ENCODE data around the gene PRDM10. TPM values are rescaled to one million over a fixed set of nuclear protein-coding genes. Genes with fewer than 3 reads are reported as not detected.

Gene PRDM10
- total and polyA plus RNA-seq, 10 of the 15 experiments (the other 5 are each of a cell fraction or from before 2014, with no cell fraction given) = 0.93 to 6.2 (median 4.1) TPM

GRCh38 chr11:129922674-129923073 lies 80.0 kb downstream of the PRDM10 start:
- SMC1A ChIA-PET (ENCODE audit: uncharacterized antibody, unreplicated experiment) = interaction anchor here (0.6 to 5.5 kb wide), 13 partner anchors 7 to 280 kb away, joined by 3 to 130 read pairs (median 4); no protein-coding TSS in a partner anchor
- H3K27ac ChIP-seq (ENCODE audit: control insufficient read depth, insufficient read depth) = no peak overlapping the region
- no peak overlapping the region for H3K9ac ChIP-seq (ENCODE audit: control insufficient read depth, insufficient read depth, low read length)
- BruUV-seq (replicated peaks) = no TSS peak
- H2AFZ ChIP-seq (ENCODE audit: control insufficient read depth, low read depth, low read length) = no peak overlapping the region
- no peak overlapping the region for H3K4me3 ChIP-seq
- H3K4me2 ChIP-seq (ENCODE audit: control insufficient read depth, insufficient read depth) = no peak overlapping the region
- H3K27me3 ChIP-seq (replicated peaks in 1 of 2; ENCODE audit: control insufficient read depth in 2 of 2, insufficient read depth in 2 of 2, low read length in 1 of 2) = no peaks in the 10 kb centered on the region
- CTCF ChIA-PET = interaction anchor here (0.7 to 14.3 kb wide), 17 partner anchors 10 to 1265 kb away, joined by 3 to 400 read pairs (median 3); no protein-coding TSS in a partner anchor
- in situ Hi-C loops (cut with MboI) (loop anchor here (5.0 kb wide), 1 partner anchor 210 kb away; no protein-coding TSS in a partner anchor), intact Hi-C loops (cut with micrococcal nuclease; ENCODE audit: unreplicated experiment) (loop anchor here (1.0 to 5.0 kb wide), 3 partner anchors 80 to 210 kb away; partner anchors contain the start of genes APLP2 and PRDM10)
- no peak for DNase-seq (ENCODE audit: low read depth, low spot score)
- no peak for ATAC-seq
- no peaks in the 10 kb centered on the region for H3K9me3 ChIP-seq (replicated peaks; ENCODE audit: control insufficient read depth, insufficient read depth, low read length)
- no peak for FAIRE-seq
- no peaks in the 10 kb centered on the region for H3K4me1 ChIP-seq (ENCODE audit: control insufficient read depth, insufficient read depth, low read length)
- H3K79me2 ChIP-seq (ENCODE audit: control insufficient read depth, insufficient read depth, low read length) = no peaks in the 10 kb centered on the region
- POLR2A ChIA-PET = interaction anchor here (1.0 kb wide), 1 partner anchor 80 kb away, joined by 4 read pairs; the partner anchor contains the start of gene PRDM10
- 88% methylated on average over 5 of the region's 5 CpGs for WGBS (ENCODE audit: insufficient coverage, insufficient replicate concordance, low lambda C conversion rate, missing lambda C conversion rate)
- no peaks in the 10 kb centered on the region for H4K20me1 ChIP-seq (ENCODE audit: control insufficient read depth, insufficient read depth)
- RAD21 ChIA-PET (ENCODE audit: unreplicated experiment) = interaction anchor here (0.7 to 10.8 kb wide), 8 partner anchors 54 to 214 kb away, joined by 3 to 209 read pairs (median 4); no protein-coding TSS in a partner anchor
- H3K36me3 ChIP-seq (ENCODE audit: control insufficient read depth in 2 of 2, insufficient read depth in 2 of 2, low read length in 1 of 2) = peaks cover 0 to 5% of the 10 kb centered on the region in 2 experiments; a peak in 2 of 4 replicates
- TF ChIP-seq BCL11A (IDR thresholded peaks at IDR 0.05; ENCODE audit: low read depth, low read length) (no peak), CUX1 (IDR thresholded peaks at IDR 0.05; ENCODE audit: insufficient replicate concordance, low read depth, low read length) (no peak), RELB (IDR thresholded peaks at IDR 0.05; ENCODE audit: low read depth) (no peak), ZBTB4 (CRISPR knock-in tag; IDR thresholded peaks at IDR 0.05) (no peak), FOS (IDR thresholded peaks at IDR 0.05; ENCODE audit: borderline replicate concordance, extremely low read depth, insufficient read length) (no peak), BMI1 (IDR thresholded peaks at IDR 0.05; ENCODE audit: borderline replicate concordance) (no peak), ELK1 (IDR thresholded peaks at IDR 0.05; ENCODE audit: low read depth, low read length) (no peak), MEF2A (IDR thresholded peaks at IDR 0.05; ENCODE audit: insufficient read depth, low read depth, low read length) (no peak), CHD2 (IDR thresholded peaks at IDR 0.05; ENCODE audit: borderline replicate concordance, low read depth, low read length) (no peak), RCOR1 (conservative IDR thresholded peaks at IDR 0.05; ENCODE audit: low read depth, low read length) (no peak), HCFC1 (IDR thresholded peaks at IDR 0.05; ENCODE audit: low read length) (no peak), SIX5 (IDR thresholded peaks at IDR 0.05; ENCODE audit: low read depth, low read length, severe bottlenecking) (no peak)

Data from GM12878 (cell line).